HT-29 (cell line): ENCODE data around the gene SKIC2. TPM values are rescaled to one million over a fixed set of nuclear protein-coding genes. Genes with fewer than 3 reads are reported as not detected.
"Not testable (repeated sequence)": the region's sequence is repeated elsewhere in the genome, so short reads cannot be mapped to it uniquely, and the experiment has no call there.

Experiments used
- DNase-seq: peaks from one replicate; pipeline ENCODE4 v3.0.0-alpha.2; 2015; ENCODE audit warnings: low spot score
- total RNA-seq: library from RNA; depleted of rRNA; stranded (reverse); fragments of >200 nt; shearing (Covaris generic); gene quantifications from 2 replicates; pipeline ENCODE4 v1.2.3, GENCODE V29; 2014; rRNA removed

Gene SKIC2
- total RNA-seq = 62.5 and 66.2 TPM in 2 replicates

DNA sequence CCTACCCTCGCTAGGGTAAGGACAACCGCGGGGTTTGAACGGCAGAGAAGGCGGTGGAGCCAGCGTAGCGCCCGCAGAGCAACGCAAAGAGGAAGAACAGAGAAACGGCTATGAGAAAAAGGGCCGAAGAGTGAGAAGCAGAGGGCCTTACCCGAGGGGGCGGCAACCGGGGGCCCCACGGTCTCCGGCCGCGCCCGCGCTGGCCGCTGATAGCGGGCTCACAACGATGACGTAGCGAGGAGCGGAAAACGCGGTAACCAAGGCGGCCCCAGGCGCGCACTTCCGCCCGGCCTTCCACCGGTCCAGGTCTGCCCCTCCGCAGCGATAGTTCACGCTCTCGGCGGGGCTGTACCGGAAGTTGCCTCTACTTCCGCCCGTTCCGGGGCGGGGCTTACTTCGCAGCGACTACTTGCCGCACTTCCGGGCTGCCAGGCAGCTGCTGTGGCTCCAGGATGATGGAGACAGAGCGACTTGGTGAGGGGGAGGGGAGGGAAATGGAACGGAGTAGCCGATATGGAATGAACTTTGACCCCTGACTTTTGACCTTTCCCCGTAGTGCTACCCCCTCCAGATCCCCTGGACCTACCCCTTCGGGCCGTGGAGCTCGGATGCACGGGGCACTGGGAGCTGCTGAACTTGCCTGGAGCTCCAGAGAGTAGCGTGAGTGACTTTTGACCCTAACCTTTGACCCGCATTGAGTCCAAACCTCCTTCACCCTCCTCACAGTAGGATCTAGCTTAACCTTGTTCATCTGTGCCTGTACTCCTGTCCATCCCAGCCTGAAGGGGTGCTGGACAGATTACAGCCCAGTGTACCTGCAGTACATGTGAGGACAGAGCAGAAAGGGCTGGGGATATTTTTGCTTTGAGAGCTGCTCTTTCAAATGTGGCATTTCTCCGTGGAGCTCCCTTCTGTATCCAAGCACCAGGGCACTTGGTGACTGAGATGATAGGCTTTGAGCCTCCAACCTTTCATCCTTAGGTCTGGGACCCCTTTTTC, at the start of gene SKIC2, which contains the start of gene NELFE:
TSS of gene SKIC2 (plus strand) at position 435 of the 999 bp plus-strand sequence. CDS start at position 453, 18 bp downstream.
TSS of gene NELFE (minus strand) at position 231 of the 999 bp plus-strand sequence. CDS start 525 bp downstream, outside the sequence.
- DNase-seq = peak; percentile 98

DNA sequence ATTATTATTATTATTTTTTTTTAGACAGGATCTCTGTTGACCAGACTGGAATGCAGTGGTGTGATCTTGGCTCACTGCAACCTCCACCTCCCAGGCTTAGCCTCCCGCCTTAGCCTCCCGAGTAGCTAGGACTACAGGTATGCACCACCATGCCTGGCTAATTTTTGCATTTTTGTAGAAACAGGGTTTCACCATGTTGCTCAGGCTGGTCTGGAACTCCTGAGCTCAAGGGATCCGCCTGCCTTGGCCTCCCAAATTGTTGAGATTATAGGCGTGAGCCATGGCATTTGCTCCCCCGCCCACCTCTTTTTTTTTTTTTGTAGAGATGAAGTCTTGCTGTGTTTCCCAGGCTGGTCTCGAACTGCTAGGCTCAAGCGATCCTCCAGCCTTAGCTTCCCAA, 49.7 kb upstream of the SKIC2 start:
- DNase-seq = not testable (repeated sequence)

DNA sequence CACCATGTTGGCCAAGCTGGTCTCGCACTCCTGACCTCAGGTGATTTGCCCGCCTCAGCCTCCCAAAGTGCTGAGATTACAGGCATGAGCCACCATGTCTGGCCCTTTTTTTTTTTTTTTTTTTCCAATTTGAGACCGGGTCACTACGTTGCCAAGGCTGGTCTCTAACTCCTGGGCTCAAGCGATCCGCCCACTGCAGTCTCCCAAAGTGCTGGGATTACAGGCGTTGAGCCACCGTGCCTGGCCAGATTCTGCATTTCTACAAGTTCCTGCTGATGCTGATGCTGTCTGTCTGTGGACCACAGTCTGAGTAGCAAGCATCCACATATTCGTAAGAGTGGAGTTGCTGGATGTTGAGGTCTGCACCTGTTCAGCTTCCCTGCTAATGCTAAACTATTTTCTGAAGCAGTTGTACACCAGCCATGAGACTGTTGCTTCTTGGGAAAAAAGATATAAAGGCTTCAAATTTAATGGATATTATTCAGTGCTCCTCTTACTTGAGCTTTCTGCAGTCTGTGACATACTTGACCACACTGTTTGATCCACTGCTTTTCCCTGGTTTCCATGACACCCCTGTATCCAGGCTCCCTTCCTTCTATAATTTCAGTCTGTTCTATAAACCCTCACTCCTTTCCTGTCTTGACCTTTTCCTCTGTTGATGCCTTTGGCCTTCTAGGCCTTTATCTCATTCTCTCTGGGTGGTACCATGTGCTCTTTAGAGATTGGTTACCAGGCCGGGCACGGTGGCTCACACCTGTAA, 47.0 kb upstream of the SKIC2 start:
- DNase-seq = no peak

DNA sequence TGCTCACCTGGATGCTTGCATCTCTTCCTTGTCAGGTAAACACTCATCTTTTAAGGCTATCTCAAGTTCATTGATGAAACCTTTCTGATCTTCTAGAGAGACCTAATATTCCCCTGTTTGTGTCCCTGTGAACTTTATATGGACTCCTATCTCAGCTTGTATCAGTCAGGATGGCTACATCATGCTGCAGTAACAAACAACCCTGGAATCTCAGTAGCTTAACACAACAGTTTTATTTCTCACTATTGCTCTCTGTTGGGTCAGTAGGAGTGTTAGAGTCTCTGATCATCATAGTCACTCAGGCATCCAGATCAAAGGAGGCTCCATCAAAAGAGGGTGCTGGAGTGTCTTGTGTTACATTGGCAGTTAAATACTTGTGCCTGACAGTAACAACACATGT, 43.6 kb upstream of the SKIC2 start:
- no peak for DNase-seq

DNA sequence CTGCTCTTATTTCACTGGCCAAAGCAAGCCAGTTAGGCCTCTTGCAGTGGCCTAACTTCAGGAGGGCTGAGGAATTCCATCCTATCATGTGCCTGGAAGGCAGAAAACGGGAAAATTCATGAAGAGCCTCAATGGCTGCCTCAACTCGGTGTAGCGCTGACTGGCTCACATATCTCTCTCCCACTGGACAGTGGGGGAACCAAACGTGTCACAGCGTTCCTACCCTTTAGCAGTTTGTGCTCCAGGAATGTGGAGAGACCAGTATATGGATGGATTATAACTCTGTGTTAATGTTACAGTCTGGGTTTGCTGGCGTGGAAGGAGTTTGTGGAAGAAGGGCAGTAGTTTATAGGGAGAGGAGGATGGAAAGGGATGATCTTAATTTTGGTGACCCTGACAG, 43.2 kb upstream of the SKIC2 start:
- DNase-seq = no peak

DNA sequence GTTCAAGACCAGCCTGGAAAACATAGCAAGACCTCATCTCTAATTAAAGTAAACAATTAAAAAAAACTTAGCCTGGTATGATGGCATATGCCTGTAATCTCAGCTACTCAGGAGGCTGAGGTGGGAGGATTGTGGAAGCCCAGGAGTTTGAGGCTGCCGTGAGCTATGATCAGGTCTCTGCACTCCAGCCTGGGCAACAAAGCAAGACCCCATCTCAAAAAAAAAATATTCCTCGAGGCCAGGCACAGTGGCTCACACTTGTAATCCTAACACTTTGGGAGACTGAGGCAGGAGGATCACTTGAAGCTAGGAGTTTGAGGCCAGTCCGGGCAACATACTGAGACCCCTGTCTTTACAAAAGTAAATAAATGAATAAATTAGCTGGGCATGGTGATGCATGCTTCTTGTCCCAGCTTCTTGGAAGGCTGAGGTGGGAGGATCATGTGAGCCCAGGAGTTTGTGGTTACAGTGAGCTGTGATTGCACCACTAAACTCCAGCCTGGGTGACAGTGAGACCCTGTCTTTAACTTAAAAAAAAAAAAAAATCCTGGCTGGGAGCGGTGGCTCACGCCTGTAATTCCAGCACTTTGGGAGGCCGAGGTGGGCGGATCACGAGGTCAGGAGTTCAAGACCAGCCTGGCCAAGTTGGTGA, 40.8 kb upstream of the SKIC2 start:
- no peak for DNase-seq

DNA sequence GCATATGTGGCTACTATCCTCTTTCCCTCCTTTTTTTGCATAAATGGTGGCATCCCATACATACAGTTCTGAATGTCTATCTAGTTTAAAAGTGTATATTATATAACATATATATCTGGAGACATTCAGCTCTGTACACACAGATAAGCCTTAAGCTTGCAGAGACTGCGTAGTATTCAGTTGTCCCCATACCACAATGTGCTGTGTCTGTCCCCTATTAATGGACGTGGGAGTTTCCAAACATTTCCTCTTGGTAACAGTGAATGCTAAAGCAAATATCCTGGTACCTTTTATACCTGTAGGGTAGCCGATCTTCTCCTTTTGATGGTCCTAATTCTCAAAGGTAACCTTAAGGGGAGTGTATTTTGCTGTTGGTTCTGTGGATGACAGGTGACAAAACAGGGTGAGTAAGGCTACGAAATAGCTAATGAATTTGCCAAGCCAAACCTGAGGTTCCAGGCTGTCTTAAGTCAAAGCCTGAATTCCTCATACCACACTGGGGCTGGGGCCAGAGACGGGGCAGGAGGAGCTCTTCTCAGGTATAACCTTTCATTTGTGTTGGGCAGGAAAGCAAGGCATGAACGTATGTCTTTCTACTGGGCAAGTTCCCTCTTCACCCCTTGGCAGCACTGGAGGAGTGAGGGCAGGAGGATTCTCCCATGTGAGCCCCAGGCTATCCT, 39.2 kb upstream of the SKIC2 start:
- no peak for DNase-seq

DNA sequence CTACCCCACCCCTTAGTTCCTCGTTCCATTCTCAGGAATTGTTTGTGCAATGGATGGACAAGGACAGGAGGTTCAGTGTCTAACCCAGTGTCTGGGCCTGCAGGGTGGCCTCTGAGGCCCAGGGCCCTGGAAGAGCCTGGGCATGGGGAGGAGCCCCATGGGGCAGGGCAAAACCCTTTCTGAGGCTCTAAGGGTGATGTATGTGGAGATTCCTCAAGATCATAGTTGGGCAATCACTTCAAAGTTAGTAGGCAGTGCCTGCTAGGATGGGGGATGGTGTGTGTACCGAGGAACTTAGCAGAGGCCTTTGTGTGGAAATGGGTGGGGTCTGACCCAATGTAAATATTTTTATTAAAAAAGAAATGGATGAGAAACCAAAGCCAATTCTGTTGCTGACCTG, 38.2 kb upstream of the SKIC2 start:
- no peak for DNase-seq

DNA sequence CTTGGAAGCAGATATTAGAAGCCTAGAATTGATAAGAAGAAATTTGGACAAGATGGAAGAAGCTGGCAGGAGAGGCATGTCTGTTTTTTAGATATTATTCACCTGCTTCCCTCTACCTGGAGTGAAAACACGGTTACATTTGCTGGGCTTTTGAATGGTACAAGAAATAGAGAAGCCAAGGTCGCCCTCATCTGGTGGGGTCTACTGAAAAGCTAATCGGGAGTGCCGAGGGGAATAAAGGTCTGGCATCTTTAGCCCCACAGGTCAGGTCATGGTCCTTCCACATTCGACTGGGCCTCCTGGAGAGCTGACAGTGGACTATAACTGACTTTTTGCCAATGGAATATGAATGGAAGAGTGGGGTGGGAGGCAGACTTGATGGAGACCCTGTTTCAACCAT, 36.0 kb upstream of the SKIC2 start:
- DNase-seq = peak; percentile 47

DNA sequence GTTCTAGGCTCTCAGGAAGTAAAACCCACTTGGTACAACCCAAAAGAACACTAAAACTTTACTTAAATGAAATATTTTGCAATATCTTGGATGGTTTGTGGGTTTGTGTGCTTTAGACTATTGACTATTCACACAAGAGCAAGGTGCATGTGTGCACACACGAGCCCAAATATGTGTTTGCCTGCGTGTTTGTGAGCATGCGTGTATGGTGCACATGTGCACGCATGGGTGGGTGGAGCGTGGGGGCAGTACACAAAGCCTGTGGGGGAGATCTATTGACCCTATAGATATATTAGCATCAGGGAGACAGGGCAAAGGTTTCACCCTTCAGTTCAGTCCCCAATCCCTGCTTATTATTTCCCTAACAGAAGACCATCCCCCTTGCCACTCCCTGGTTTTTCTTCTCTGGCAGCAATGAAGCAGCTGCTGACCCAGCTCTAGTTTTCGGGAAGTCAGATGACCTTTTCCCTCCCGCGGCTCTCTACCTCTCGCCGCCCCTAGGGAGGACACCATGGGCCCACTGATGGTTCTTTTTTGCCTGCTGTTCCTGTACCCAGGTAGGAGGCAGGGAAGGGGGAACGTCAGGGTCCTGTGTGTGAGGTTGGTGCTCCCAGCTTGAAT, 31.6 kb upstream of the SKIC2 start, which contains the start of gene C2:
TSS of gene C2 (plus strand) at position 476 of the 621 bp plus-strand sequence. CDS start at position 512, 36 bp downstream.
- no peak for DNase-seq

DNA sequence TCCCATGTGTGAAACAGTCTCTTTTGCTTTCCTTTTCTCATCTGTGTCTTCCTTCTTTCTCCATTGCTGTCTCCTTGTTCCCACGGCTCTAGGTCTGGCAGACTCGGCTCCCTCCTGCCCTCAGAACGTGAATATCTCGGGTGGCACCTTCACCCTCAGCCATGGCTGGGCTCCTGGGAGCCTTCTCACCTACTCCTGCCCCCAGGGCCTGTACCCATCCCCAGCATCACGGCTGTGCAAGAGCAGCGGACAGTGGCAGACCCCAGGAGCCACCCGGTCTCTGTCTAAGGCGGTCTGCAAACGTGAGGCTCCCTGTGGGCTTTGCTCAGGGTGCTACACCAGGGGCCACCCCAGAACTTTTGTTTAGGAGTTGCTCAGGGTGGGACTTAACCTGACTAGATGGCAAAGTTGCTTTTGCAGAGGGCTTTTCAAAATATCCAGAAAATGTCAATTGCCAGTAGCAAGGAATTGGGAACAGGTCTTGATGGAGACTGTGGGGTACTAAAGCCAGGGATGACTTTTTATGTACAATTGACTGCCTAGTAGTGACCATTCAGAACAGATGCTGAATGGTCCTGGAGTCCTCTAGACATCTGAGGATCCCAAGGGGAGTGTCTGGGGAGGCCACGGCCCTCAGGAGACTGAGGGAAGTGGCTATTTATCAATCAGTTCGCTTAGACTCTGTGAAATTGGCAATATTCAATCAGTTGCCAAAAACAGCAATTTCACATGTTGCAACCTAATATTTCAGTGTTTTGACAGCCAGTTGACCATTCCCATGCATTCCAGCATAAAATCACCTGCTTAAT, 30.9 kb upstream of the SKIC2 start:
- DNase-seq = no peak

DNA sequence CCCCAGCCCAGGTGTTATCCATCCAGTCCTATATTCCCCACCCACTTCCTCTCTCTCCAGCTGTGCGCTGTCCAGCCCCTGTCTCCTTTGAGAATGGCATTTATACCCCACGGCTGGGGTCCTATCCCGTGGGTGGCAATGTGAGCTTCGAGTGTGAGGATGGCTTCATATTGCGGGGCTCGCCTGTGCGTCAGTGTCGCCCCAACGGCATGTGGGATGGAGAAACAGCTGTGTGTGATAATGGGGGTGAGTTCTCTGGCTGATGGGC, 30.4 kb upstream of the SKIC2 start:
- no peak for DNase-seq

DNA sequence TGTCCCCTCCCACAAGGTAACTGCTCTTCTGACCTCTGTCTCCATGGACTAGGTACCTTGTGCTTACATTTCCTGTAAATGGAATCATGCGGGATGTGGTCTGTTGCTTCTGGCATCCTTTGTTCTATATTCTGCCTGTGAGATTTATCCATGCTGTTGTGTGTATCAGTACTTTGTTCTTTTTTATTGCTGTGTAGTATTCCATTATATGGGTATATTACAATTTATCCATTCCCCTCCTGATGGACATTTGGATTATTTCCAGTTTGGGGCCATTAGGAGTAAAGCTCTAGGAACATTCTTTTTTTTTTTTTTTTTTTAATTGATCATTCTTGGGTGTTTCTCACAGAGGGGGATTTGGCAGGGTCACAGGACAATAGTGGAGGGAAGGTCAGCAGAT, 28.0 kb upstream of the SKIC2 start:
- DNase-seq = no peak

DNA sequence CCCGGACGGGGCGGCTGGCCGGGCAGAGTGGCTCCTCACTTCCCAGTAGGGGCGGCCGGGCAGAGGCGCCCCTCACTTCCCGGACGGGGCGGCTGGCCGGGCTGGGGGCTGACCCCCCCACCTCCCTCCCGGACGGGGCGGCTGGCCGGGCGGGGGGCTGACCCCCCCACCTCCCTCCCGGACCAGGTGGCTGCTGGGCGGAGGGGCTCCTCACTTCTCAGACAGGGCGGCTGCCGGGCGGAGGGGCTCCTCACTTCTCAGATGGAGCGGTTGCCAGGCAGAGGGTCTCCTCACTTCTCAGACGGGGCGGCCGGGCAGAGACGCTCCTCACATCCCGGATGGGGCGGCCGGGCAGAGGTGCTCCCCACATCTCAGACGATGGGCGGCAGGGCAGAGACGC, 26.8 kb upstream of the SKIC2 start:
- DNase-seq = not testable (repeated sequence)

DNA sequence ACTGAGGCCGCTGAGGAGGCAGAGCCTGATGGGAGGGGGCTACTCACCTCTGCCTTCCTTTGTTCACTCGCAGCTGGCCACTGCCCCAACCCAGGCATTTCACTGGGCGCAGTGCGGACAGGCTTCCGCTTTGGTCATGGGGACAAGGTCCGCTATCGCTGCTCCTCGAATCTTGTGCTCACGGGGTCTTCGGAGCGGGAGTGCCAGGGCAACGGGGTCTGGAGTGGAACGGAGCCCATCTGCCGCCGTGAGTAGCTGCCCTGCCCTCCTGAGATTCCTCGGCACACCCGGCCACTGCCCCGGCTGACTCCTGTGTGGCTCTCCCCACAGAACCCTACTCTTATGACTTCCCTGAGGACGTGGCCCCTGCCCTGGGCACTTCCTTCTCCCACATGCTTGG, 25.4 kb upstream of the SKIC2 start:
- no peak for DNase-seq

DNA sequence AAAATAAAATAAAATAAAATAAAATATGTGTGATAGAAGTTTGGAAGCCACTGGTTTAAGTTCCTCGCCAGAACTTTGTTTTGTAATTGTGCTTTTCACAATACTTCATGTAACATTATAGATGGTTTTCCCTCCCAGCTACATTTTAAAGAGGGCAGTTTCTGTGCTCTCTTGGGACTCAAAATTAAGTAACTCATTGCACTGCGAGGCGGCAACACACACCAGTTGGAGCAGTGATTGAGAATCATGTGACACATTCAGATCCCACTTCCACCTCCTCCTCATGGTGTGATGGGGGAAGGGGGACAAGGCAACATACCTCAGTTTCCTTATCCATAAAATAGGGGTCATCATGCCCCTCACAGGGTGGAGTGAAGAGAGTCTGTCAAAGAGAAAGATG, 24.0 kb upstream of the SKIC2 start:
- DNase-seq = no peak

DNA sequence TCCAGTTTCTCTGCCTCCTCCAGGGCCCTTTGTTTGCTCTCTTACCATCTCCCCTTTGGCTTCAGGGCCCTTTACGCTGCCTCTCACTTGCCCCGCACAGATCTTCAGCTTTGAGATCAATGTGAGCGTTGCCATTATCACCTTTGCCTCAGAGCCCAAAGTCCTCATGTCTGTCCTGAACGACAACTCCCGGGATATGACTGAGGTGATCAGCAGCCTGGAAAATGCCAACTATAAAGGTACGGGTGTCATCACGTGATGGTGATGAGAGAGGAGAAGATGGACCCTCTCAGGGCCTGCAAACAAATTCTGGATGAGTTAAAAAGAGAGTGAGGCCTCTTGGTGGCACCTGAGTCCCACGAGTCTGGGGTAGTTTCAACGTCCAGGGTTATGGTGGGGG, 23.2 kb upstream of the SKIC2 start:
- DNase-seq = no peak

DNA sequence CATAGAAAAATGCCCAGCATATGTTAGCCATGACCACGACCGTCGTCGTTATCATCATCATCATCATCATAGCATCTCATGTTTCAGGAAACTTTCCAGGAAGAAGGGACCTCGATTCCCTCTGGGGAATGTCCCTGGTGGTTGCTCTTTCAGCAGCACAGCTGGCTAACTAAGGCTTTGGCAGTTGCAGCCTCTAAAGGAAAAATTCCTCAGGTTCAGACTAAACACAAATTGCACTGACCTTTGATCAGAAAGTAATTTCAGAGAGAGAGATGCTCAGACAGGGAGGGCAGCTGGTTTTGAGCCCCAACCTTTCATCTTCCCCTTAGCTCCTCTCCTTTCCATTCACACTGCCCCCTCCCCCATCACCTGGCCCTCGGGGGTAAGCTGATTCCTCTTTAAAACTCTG, 18.7 kb upstream of the SKIC2 start:
- DNase-seq = no peak

DNA sequence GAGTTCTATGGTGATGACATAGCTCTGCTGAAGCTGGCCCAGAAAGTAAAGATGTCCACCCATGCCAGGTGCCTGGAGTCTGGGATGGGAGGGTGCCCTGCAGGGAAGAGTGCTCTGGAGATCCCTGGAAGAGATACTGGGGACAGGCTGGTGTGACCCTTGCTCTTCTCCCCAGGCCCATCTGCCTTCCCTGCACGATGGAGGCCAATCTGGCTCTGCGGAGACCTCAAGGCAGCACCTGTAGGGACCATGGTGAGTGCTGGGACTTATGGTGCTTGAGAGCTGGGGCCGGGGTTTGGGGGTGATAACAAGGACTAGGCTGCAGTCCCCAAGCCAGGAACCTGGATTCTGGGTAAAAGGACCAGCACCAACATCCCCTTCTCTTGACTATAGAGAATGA, 15.2 kb upstream of the SKIC2 start:
- DNase-seq = no peak

DNA sequence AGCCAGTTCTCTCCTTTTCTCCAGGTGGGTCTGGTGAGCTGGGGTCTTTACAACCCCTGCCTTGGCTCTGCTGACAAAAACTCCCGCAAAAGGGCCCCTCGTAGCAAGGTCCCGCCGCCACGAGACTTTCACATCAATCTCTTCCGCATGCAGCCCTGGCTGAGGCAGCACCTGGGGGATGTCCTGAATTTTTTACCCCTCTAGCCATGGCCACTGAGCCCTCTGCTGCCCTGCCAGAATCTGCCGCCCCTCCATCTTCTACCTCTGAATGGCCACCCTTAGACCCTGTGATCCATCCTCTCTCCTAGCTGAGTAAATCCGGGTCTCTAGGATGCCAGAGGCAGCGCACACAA, 13.8 kb upstream of the SKIC2 start:
- no peak for DNase-seq
